ENCODE measurements around the gene EHBP1.

DNA sequence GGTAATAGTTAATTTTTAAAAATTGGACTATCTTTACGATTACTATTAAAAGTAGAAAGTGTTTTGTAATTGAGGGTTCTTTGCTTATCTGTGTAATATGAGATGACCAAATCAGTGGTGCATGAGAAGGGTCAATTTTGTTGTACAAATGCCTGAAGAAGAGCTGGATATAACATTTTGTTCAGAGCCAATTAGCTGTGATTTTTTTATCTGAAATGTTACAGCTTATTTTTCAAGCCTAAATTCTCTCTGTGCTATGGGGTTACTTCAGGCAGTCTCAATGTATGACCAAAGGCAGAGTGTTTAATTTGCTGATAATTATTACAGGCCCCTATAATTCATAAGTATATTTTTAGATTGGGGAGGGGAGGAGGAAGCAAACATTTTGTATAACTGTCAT is 386.9 kb downstream of the EHBP1 start:
- TF ChIP-seq, protein P1, sequence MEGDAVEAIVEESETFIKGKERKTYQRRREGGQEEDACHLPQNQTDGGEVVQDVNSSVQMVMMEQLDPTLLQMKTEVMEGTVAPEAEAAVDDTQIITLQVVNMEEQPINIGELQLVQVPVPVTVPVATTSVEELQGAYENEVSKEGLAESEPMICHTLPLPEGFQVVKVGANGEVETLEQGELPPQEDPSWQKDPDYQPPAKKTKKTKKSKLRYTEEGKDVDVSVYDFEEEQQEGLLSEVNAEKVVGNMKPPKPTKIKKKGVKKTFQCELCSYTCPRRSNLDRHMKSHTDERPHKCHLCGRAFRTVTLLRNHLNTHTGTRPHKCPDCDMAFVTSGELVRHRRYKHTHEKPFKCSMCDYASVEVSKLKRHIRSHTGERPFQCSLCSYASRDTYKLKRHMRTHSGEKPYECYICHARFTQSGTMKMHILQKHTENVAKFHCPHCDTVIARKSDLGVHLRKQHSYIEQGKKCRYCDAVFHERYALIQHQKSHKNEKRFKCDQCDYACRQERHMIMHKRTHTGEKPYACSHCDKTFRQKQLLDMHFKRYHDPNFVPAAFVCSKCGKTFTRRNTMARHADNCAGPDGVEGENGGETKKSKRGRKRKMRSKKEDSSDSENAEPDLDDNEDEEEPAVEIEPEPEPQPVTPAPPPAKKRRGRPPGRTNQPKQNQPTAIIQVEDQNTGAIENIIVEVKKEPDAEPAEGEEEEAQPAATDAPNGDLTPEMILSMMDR (IDR thresholded peaks at IDR 0.05; ENCODE audit: low read depth, low read length) = no peak
- no peak for TF ChIP-seq MYC (IDR thresholded peaks at IDR 0.05; ENCODE audit: low read depth, low read length)
- no peak for TF ChIP-seq POLR2A (IDR thresholded peaks at IDR 0.05; ENCODE audit: extremely low read depth, insufficient read length)
